22Rv1 (cell line): ENCODE measurements around the gene CCDC88A.

Experiments used
- H3K27ac ChIP-seq: fragments of 450-650 bp; 2 replicates; pipeline ENCODE4 v1.5.1; 2017
- ZFX ChIP-seq: fragments of 450-650 bp; IDR thresholded peaks from 2 replicates; pipeline ENCODE4 v1.6.1; 2017; ENCODE audit warnings: antibody characterized with exemption, borderline replicate concordance
- TF ChIP-seq, protein P1 (sequence below): fragments of 450-650 bp; IDR thresholded peaks from 2 replicates; pipeline ENCODE4 v1.5.1; 2017; ENCODE audit warnings: mild to moderate bottlenecking

Gene CCDC88A

GRCh38 chr2:55370208-55370607, 49.4 kb downstream of the CCDC88A start:
- TF ChIP-seq ZFX, result no peak
- TF ChIP-seq, protein P1, sequence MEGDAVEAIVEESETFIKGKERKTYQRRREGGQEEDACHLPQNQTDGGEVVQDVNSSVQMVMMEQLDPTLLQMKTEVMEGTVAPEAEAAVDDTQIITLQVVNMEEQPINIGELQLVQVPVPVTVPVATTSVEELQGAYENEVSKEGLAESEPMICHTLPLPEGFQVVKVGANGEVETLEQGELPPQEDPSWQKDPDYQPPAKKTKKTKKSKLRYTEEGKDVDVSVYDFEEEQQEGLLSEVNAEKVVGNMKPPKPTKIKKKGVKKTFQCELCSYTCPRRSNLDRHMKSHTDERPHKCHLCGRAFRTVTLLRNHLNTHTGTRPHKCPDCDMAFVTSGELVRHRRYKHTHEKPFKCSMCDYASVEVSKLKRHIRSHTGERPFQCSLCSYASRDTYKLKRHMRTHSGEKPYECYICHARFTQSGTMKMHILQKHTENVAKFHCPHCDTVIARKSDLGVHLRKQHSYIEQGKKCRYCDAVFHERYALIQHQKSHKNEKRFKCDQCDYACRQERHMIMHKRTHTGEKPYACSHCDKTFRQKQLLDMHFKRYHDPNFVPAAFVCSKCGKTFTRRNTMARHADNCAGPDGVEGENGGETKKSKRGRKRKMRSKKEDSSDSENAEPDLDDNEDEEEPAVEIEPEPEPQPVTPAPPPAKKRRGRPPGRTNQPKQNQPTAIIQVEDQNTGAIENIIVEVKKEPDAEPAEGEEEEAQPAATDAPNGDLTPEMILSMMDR, result no peak
- H3K27ac ChIP-seq, result no peak overlapping the region

- TF ChIP-seq, protein P1, result no peak
- H3K27ac ChIP-seq, result no peak overlapping the region
Observed at GRCh38 chr2:55365303-55365702, 54.4 kb downstream of the CCDC88A start.

DNA sequence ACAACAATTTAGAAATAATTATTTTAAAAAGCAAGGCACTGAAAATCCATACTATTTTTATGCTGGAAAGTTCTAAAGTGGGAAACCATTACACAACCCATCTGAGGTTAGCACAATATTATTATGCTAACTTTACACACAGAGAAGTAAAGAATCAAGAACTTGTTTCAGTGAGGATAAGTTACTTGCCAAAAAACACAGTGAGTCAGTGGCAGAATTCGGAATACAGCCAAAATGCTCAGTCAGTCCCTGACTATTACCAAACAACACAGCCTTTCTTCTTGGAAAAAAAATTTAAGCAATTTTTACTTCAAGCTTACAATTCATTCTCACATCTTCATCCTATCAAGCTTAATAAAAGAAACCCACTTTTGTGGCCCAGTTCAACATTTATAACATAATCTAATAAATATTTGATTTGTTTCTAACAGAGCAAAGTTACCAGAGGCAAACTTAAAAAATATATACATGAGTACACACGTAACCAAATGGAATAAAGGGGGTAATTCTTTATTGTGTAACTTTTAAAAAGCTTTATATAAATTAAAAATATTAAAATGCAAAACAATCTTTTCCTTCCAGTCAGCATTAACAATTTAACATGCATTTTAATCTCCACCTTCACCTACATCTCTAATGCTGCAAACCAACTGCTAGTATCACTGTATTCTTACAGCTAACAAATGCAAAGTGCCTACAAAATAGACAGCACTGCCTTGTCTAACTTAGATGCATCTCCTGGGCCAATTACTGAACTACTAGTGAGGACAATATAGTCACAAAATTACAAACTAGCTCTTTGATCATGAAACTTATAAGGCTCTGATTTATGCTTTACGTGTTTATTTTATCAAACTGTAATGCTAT, 55.2 kb downstream of the CCDC88A start:
- TF ChIP-seq, protein P1, result no peak
- TF ChIP-seq ZFX, result no peak
- no peak overlapping the region for H3K27ac ChIP-seq

DNA sequence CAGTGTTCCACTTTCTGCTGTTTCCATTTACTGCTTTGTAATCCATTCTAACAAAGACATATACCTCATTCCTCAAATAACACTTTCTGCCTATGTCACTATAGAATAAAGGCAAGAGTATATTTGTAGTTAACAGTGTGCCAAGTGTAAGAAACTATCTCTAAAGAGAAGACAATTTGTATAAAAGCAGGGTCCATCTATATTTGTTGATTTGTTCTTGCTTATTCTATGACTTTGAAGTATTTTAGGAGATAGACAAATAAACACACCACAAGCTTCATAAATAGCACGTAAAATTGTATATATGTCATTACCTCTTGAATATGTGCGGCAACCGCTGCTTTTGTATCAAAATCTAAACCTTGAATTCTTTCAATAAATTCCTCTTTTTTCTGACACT, 56.0 kb downstream of the CCDC88A start:
- no peak overlapping the region for H3K27ac ChIP-seq
- no peak for TF ChIP-seq ZFX
- TF ChIP-seq, protein P1, result no peak

DNA sequence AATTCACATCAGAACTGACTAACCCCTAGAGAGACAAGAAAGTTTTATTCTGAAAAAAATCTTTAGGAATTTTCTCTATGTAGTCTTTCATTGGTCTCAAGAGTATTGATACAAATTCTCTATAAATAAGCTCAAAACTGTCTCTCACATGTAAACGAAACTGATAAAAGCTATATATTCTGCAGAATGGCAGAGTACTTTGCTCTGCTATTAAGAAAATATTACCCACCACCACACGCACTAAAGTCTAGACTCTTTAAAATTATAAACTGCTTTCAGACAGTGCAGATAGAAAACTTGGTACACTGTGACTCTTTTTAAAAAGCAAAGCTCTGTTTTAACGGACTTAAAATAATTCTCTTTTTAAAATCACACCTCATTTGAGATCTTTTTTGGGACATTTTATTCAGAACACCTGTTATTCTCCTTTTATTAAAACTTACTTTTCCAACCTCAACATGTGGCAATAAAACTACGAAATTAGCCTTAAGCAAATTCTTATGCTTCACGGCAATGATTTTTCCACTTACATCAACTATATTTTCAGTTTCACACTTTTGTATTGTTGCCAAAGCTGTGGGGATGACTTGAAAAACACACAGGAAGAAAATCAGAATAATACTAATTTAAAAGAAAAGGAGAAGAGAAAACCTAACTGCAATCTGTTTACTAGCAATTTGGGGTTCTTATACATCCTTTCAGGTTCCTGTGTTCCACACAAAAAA, 58.0 kb downstream of the CCDC88A start:
- TF ChIP-seq, protein P1, result no peak
- H3K27ac ChIP-seq, result no peak overlapping the region

DNA sequence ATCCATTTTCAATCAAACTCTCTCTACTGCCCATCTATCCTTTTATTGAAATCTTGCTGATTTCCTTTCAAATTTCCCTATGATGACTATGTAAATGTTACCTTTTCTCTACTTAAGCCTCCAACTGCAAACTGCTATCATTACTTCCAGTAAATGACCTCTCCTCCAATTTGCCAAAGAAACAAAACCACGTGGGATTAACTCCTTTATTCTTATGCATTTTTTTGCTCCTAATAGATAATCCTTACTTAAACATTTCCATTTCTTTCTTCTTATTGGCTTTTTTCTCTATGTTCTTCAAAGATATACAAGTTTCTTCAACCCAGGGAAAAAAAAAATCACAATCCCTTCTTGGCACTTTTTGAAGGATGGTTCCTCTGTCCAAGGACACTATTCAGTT, 61.2 kb downstream of the CCDC88A start:
- no peak for TF ChIP-seq ZFX
- TF ChIP-seq, protein P1, result no peak
- no peak overlapping the region for H3K27ac ChIP-seq

DNA sequence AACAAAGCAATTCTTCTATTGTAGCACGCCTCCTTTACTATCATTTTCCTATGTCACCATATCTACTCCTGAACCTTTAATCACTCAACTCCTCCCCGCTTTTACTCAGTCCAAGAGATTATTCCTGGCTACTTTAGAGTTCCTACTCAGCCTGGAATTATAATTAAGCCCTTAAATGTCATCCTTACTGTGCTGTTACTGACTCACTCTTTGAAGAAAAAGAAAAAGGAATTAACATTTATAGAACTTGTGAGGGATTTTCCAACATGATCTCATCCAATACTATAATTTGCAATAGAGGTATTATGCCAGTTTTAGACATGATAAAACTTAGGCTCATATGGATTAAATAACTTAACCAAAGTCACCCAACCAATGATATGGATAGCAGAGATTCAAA, 61.7 kb downstream of the CCDC88A start:
- no peak overlapping the region for H3K27ac ChIP-seq
- TF ChIP-seq, protein P1, result no peak
- no peak for TF ChIP-seq ZFX
